ENCODE data around the gene ATP2B1.

DNA sequence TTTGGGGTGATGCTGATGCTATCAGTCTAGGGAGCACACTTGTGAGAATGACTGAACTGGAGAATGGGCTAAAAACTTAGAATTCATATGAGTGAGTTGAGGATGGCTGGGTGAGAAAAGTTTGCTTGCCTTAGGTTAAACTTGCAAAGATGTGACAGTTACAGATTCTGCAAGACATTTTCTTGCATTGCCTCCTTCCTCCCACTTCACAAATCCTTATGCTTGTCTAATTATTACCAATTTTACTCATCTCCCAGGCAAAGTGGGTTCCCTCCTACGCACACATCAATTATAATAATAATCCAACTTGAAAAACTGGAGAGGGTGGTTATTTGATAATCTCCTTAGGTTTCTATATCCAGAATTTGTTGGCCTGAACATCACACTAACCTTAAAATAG lies 50.9 kb downstream of the ATP2B1 start:
- TF ChIP-seq CTCF (IDR thresholded peaks at IDR 0.05) (no peak), POLR2A (IDR thresholded peaks at IDR 0.05) (no peak)
